ENCODE measurements around the gene JOSD1. TPM values are rescaled to one million over a fixed set of nuclear protein-coding genes. Genes with fewer than 3 reads are reported as not detected.

JOSD1 gene
- total RNA-seq, 2 donors from 2014 or later: 21.2 to 26.7 TPM

DNA sequence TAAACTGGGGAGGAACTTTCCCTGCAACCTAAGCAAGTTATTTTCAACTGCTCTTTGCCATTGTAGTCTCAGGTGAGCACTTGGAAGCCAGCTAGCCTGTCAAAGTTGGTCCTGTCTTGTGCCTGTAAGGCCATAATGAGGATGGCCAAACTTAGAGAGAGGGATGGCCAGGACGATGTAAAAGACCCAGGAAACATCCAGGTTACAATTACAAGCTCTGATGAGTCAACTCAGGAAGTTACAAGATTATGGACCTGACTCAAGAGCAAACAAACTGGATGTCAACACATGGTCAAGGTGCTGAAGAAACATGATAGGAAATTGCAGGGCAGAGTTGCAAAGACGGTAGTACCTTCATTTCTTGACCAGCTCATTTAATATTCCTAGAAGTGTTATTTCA, 6.6 kb upstream of the JOSD1 start:
- Mint-ChIP-seq H3K4me1 (peaks cover 52% of the 10 kb centered on the region), H3K4me3 (peak overlapping the region; percentile 86), H3K27ac (peak overlapping the region; percentile 89), H3K36me3 (ENCODE audit: low read depth) (peaks cover 2% of the 10 kb centered on the region), H3K27me3 (ENCODE audit: insufficient read depth) (no peaks in the 10 kb centered on the region), H3K9me3 (no peaks in the 10 kb centered on the region)
- peaks cover 4% of the 10 kb centered on the region for H3K4me1 ChIP-seq (ENCODE audit: control insufficient read depth, insufficient read depth, low read length)
- no peak overlapping the region for H3K27ac ChIP-seq (ENCODE audit: low read depth, low read length)
- 49 to 60% methylated on average over 1 to 2 of the region's 2 CpGs for WGBS, 2 experiments (ENCODE audit: insufficient coverage in 1 of 2, insufficient read length in 1 of 2)
- peaks cover 21% of the 10 kb centered on the region for H3K36me3 ChIP-seq (ENCODE audit: control insufficient read depth, insufficient read depth, low read length)
- no peak for DNase-seq
- H3K9me3 ChIP-seq (ENCODE audit: control insufficient read depth, low read length): no peaks in the 10 kb centered on the region
- H3K27me3 ChIP-seq (ENCODE audit: control insufficient read depth, insufficient read depth, low read length, poor library complexity, severe bottlenecking): no peaks in the 10 kb centered on the region
- TF ChIP-seq, protein P1, sequence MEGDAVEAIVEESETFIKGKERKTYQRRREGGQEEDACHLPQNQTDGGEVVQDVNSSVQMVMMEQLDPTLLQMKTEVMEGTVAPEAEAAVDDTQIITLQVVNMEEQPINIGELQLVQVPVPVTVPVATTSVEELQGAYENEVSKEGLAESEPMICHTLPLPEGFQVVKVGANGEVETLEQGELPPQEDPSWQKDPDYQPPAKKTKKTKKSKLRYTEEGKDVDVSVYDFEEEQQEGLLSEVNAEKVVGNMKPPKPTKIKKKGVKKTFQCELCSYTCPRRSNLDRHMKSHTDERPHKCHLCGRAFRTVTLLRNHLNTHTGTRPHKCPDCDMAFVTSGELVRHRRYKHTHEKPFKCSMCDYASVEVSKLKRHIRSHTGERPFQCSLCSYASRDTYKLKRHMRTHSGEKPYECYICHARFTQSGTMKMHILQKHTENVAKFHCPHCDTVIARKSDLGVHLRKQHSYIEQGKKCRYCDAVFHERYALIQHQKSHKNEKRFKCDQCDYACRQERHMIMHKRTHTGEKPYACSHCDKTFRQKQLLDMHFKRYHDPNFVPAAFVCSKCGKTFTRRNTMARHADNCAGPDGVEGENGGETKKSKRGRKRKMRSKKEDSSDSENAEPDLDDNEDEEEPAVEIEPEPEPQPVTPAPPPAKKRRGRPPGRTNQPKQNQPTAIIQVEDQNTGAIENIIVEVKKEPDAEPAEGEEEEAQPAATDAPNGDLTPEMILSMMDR (conservative IDR thresholded peaks at IDR 0.05): no peak
- H3K4me3 ChIP-seq (ENCODE audit: low read length): peak overlapping the region; percentile 82
- H3K9ac ChIP-seq (ENCODE audit: extremely low read depth, low read length, poor library complexity, severe bottlenecking): peak overlapping the region; percentile 81

DNA sequence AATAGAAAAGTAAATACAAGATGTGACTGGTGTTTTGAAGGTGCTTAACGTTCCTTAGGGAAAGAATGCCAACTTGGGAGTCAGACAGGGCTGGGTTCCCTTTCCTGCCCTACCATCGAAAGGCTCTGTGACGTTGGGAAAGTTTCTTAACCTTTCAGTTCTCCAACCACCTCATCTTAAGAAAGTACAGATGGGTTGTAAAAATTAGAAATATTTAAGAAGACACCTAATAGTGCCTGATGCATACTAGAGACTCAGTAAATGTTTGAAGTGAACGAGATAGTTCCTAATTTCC, 6.1 kb upstream of the JOSD1 start:
- Mint-ChIP-seq H3K27ac (peak overlapping the region; percentile 89), H3K4me3 (peak overlapping the region; percentile 86), H3K9me3 (no peaks in the 10 kb centered on the region), H3K36me3 (ENCODE audit: low read depth) (peaks cover 2% of the 10 kb centered on the region), H3K27me3 (ENCODE audit: insufficient read depth) (no peaks in the 10 kb centered on the region), H3K4me1 (peaks cover 47% of the 10 kb centered on the region)
- H3K36me3 ChIP-seq (ENCODE audit: control insufficient read depth, insufficient read depth, low read length): peaks cover 21% of the 10 kb centered on the region
- no peaks in the 10 kb centered on the region for H3K9me3 ChIP-seq (ENCODE audit: control insufficient read depth, low read length)
- no peak for DNase-seq
- peaks cover 4% of the 10 kb centered on the region for H3K4me1 ChIP-seq (ENCODE audit: control insufficient read depth, insufficient read depth, low read length)
- TF ChIP-seq, protein P1 (conservative IDR thresholded peaks at IDR 0.05): no peak
- peak overlapping the region; percentile 81 for H3K9ac ChIP-seq (ENCODE audit: extremely low read depth, low read length, poor library complexity, severe bottlenecking)
- WGBS, 2 experiments (ENCODE audit: insufficient coverage in 1 of 2, insufficient read length in 1 of 2): 0 to 30% methylated on average over 1 to 2 of the region's 4 CpGs
- no peaks in the 10 kb centered on the region for H3K27me3 ChIP-seq (ENCODE audit: control insufficient read depth, insufficient read depth, low read length, poor library complexity, severe bottlenecking)
- peak overlapping the region; percentile 82 for H3K4me3 ChIP-seq (ENCODE audit: low read length)
- no peak overlapping the region for H3K27ac ChIP-seq (ENCODE audit: low read depth, low read length)

DNA sequence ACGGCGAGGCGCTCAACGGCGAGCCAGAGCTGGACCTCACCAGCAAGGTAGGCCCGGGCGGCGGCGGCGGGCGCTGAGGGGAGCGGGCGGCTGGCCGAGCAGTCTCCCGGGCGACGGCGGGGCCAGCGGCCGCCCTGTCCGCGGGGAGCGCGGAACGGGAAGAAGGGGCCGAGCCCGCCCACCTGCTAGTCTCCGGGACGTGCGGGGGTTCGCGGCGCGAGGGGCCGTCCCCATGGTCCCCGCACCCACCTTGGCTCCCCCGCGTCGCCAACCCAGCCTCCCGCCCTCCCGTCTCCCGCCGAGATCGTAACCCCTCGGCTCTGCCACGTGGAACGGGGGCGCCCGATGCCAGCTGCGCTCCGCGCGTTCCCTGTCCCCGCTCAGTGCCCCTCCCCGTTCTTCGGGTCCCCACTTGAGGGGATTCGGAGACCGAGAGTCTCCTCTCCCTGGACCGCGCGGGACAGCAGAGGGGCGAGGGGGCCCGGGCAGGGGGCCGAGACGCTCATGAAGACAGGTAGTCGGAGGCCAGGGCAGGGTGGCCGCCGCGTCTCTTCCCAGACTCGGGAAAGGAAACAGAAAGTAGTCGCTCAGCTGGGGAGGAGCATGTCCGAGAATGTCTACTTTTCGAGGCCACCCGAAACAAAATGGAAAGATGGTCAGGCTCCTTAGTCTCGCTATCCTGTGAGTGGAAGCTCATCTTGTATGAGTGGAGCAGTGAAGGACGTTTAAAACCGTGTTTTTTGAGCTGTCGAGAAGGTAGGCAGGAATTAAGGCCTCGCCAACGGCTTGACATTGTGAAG, 5.6 kb upstream of the JOSD1 start:
- TF ChIP-seq, protein P1 (conservative IDR thresholded peaks at IDR 0.05): no peak
- peaks cover 19% of the 10 kb centered on the region for H3K36me3 ChIP-seq (ENCODE audit: control insufficient read depth, insufficient read depth, low read length)
- no peaks in the 10 kb centered on the region for H3K27me3 ChIP-seq (ENCODE audit: control insufficient read depth, insufficient read depth, low read length, poor library complexity, severe bottlenecking)
- no peaks in the 10 kb centered on the region for H3K27me3 Mint-ChIP-seq (ENCODE audit: insufficient read depth)
- H3K9me3 ChIP-seq (ENCODE audit: control insufficient read depth, low read length): no peaks in the 10 kb centered on the region
- H3K36me3 Mint-ChIP-seq (ENCODE audit: low read depth): peaks cover 2% of the 10 kb centered on the region
- peak; percentile 68 for DNase-seq
- peak overlapping the region; percentile 86 for H3K4me3 Mint-ChIP-seq
- peaks cover 47% of the 10 kb centered on the region for H3K4me1 Mint-ChIP-seq
- peaks cover 4% of the 10 kb centered on the region for H3K4me1 ChIP-seq (ENCODE audit: control insufficient read depth, insufficient read depth, low read length)
- H3K9me3 Mint-ChIP-seq: no peaks in the 10 kb centered on the region
- 0 to 1% methylated on average over 16 to 80 of the region's 80 CpGs for WGBS, 2 experiments (ENCODE audit: insufficient coverage in 1 of 2, insufficient read length in 1 of 2)
- peak overlapping the region; percentile 82 for H3K4me3 ChIP-seq (ENCODE audit: low read length)
- peak overlapping the region; percentile 81 for H3K9ac ChIP-seq (ENCODE audit: extremely low read depth, low read length, poor library complexity, severe bottlenecking)
- H3K27ac ChIP-seq (ENCODE audit: low read depth, low read length): peak overlapping the region; percentile 61
- H3K27ac Mint-ChIP-seq: peak overlapping the region; percentile 89

Measured in endodermal cell (in vitro differentiated cells).